Dendritic cell treated with granulocyte-macrophage colony-stimulating factor and Interleukin-4, amounts not matched to agents 40 ng/mL and 50 ng/mL, for 4 days (primary cell): ENCODE results near the gene POU4F1.

Source experiments
- H3K27ac Mint-ChIP-seq: one replicate; pipeline ENCODE4 v1.8.0; 2022; ENCODE audit warnings: mild to moderate bottlenecking, mixed read lengths
- H3K27me3 Mint-ChIP-seq: one replicate; pipeline ENCODE4 v1.8.0; 2022; ENCODE audit warnings: mild to moderate bottlenecking, mixed read lengths
- H3K36me3 Mint-ChIP-seq: one replicate; pipeline ENCODE4 v1.8.0; 2022; ENCODE audit warnings: low read depth, mixed read lengths
- H3K4me1 Mint-ChIP-seq: one replicate; pipeline ENCODE4 v1.8.0; 2022; ENCODE audit warnings: low read depth, mixed read lengths
- H3K4me3 Mint-ChIP-seq: one replicate; pipeline ENCODE4 v1.8.0; 2022; ENCODE audit warnings: mild to moderate bottlenecking, moderate library complexity, mixed read lengths
- H3K9me3 Mint-ChIP-seq: one replicate; pipeline ENCODE4 v1.8.0; 2022; ENCODE audit warnings: mixed read lengths
- intact Hi-C: fragments of 100-400 bp; cut with micrococcal nuclease; formaldehyde crosslinking; loops from one replicate; pipeline ENCODE4 v1.15.0; 2022

The POU4F1 gene

GRCh38 chr13:78589206-78589605 is 14.1 kb downstream of the POU4F1 start:
- intact Hi-C loops, result no loop called here
- H3K36me3 Mint-ChIP-seq, result no peaks in the 10 kb centered on the region
- H3K4me3 Mint-ChIP-seq, result no peak overlapping the region
- peaks cover 5% of the 10 kb centered on the region for H3K4me1 Mint-ChIP-seq
- H3K27me3 Mint-ChIP-seq, result peaks cover 70% of the 10 kb centered on the region
- H3K27ac Mint-ChIP-seq, result no peak overlapping the region
- no peaks in the 10 kb centered on the region for H3K9me3 Mint-ChIP-seq

- Mint-ChIP-seq H3K27ac (no peak overlapping the region), H3K4me1 (peaks cover 5% of the 10 kb centered on the region), H3K4me3 (no peak overlapping the region), H3K27me3 (peaks cover 57% of the 10 kb centered on the region), H3K36me3 (no peaks in the 10 kb centered on the region), H3K9me3 (no peaks in the 10 kb centered on the region)
- intact Hi-C loops, result no loop called here
Measured at GRCh38 chr13:78587395-78587794, 16.0 kb downstream of the POU4F1 start.

- Mint-ChIP-seq H3K27me3 (peaks cover 54% of the 10 kb centered on the region), H3K9me3 (no peaks in the 10 kb centered on the region), H3K4me1 (peaks cover 5% of the 10 kb centered on the region), H3K4me3 (no peak overlapping the region), H3K27ac (no peak overlapping the region), H3K36me3 (no peaks in the 10 kb centered on the region)
- intact Hi-C loops, result no loop called here
Measured at GRCh38 chr13:78586706-78587105, 16.6 kb downstream of the POU4F1 start.

GRCh38 chr13:78576261-78576660 is 27.1 kb downstream of the POU4F1 start:
- Mint-ChIP-seq H3K27ac (no peak overlapping the region), H3K27me3 (peaks cover 4% of the 10 kb centered on the region), H3K36me3 (no peaks in the 10 kb centered on the region), H3K9me3 (no peaks in the 10 kb centered on the region), H3K4me1 (peaks cover 5% of the 10 kb centered on the region), H3K4me3 (no peak overlapping the region)
- intact Hi-C loops, result no loop called here

- intact Hi-C loops, result no loop called here
Measured at GRCh38 chr13:78572459-78572858, 30.9 kb downstream of the POU4F1 start.

GRCh38 chr13:78569029-78569428 is 34.3 kb downstream of the POU4F1 start:
- intact Hi-C loops, result no loop called here

More at GRCh38 chr13:78572459-78572858, 30.9 kb downstream of the POU4F1 start:
- H3K9me3 Mint-ChIP-seq, result no peaks in the 10 kb centered on the region
- H3K36me3 Mint-ChIP-seq, result no peaks in the 10 kb centered on the region
- no peak overlapping the region for H3K27ac Mint-ChIP-seq
- H3K4me3 Mint-ChIP-seq, result no peak overlapping the region
- peaks cover 5% of the 10 kb centered on the region for H3K4me1 Mint-ChIP-seq
- H3K27me3 Mint-ChIP-seq, result peaks cover 2% of the 10 kb centered on the region

GRCh38 chr13:78566631-78567030 is 36.7 kb downstream of the POU4F1 start:
- H3K4me1 Mint-ChIP-seq, result no peaks in the 10 kb centered on the region
- no peaks in the 10 kb centered on the region for H3K36me3 Mint-ChIP-seq
- no peak overlapping the region for H3K4me3 Mint-ChIP-seq
- no peak overlapping the region for H3K27ac Mint-ChIP-seq
- H3K9me3 Mint-ChIP-seq, result no peaks in the 10 kb centered on the region
- H3K27me3 Mint-ChIP-seq, result peaks cover 2% of the 10 kb centered on the region
- intact Hi-C loops, result no loop called here

More at GRCh38 chr13:78569029-78569428, 34.3 kb downstream of the POU4F1 start:
- Mint-ChIP-seq H3K27ac (no peak overlapping the region), H3K4me1 (no peaks in the 10 kb centered on the region), H3K4me3 (no peak overlapping the region), H3K9me3 (no peaks in the 10 kb centered on the region), H3K36me3 (no peaks in the 10 kb centered on the region), H3K27me3 (peaks cover 2% of the 10 kb centered on the region)

GRCh38 chr13:78562237-78562889 is 41.0 kb downstream of the POU4F1 start:
- H3K36me3 Mint-ChIP-seq, result no peaks in the 10 kb centered on the region
- no peak overlapping the region for H3K4me3 Mint-ChIP-seq
- intact Hi-C loops, result no loop called here
- H3K9me3 Mint-ChIP-seq, result no peaks in the 10 kb centered on the region
- no peak overlapping the region for H3K27ac Mint-ChIP-seq
- peaks cover 2% of the 10 kb centered on the region for H3K27me3 Mint-ChIP-seq
- no peaks in the 10 kb centered on the region for H3K4me1 Mint-ChIP-seq
